IPS-18a (cell line): ENCODE data around the gene PIP5K1B.

Source experiments
- H3K27ac ChIP-seq: one replicate; pipeline ENCODE4 v1.5.1; 2013; ENCODE audit warnings: low read length
- H3K27me3 ChIP-seq: one replicate; pipeline ENCODE4 v1.6.1; 2013; ENCODE audit warnings: mild to moderate bottlenecking, low read length; ENCODE audit not compliant: control insufficient read depth, insufficient read depth
- H3K36me3 ChIP-seq: one replicate; pipeline ENCODE4 v1.6.1; 2013; ENCODE audit warnings: low read depth, low read length; ENCODE audit not compliant: control insufficient read depth
- H3K4me1 ChIP-seq: one replicate; pipeline ENCODE4 v1.6.1; 2013; ENCODE audit warnings: low read depth, low read length; ENCODE audit not compliant: control insufficient read depth
- H3K4me3 ChIP-seq: one replicate; pipeline ENCODE4 v1.5.1; 2013; ENCODE audit warnings: low read length
- H3K9ac ChIP-seq: one replicate; pipeline ENCODE4 v1.6.1; 2013; ENCODE audit warnings: mild to moderate bottlenecking, low read length, moderate library complexity
- H3K9me3 ChIP-seq: one replicate; pipeline ENCODE4 v1.6.1; 2013; ENCODE audit warnings: low read depth, low read length; ENCODE audit not compliant: control insufficient read depth

The PIP5K1B gene

DNA sequence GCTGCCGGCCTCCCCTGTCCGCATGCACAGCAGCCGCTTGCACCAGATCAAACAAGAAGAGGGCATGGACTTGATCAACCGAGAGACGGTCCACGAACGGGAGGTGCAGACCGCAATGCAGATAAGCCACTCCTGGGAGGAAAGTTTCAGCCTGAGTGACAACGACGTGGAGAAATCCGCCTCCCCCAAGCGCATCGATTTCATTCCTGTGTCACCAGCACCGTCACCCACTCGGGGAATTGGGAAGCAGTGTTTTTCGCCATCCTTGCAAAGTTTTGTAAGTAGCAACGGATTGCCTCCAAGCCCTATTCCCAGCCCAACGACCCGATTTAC is 75.3 kb downstream of the PIP5K1B start:
- H3K4me1 ChIP-seq, result peaks cover 13% of the 10 kb centered on the region
- H3K9ac ChIP-seq, result peak overlapping the region; percentile 88
- H3K27ac ChIP-seq, result no peak overlapping the region
- no peaks in the 10 kb centered on the region for H3K27me3 ChIP-seq
- peak overlapping the region; percentile 96 for H3K4me3 ChIP-seq
- no peaks in the 10 kb centered on the region for H3K9me3 ChIP-seq
- no peaks in the 10 kb centered on the region for H3K36me3 ChIP-seq

DNA sequence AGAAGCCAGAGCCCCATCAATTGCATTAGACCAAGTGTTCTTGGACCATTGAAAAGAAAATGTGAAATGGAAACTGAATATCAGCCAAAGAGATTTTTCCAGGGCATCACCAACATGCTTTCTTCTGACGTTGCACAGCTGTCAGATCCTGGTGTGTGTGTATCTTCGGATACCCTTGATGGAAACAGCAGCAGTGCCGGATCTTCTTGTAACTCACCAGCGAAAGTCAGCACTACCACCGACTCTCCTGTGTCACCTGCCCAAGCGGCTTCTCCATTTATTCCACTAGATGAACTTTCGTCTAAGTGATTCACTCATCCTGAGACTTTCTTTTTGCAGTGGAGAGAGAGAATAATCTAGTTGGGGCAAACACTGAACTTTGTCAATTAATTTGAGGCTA is 75.7 kb downstream of the PIP5K1B start:
- peak overlapping the region; percentile 88 for H3K9ac ChIP-seq
- no peaks in the 10 kb centered on the region for H3K9me3 ChIP-seq
- H3K27ac ChIP-seq, result no peak overlapping the region
- H3K27me3 ChIP-seq, result no peaks in the 10 kb centered on the region
- H3K4me3 ChIP-seq, result peak overlapping the region; percentile 96
- no peaks in the 10 kb centered on the region for H3K36me3 ChIP-seq
- H3K4me1 ChIP-seq, result peaks cover 13% of the 10 kb centered on the region

- peaks cover 13% of the 10 kb centered on the region for H3K4me1 ChIP-seq
- H3K9me3 ChIP-seq, result no peaks in the 10 kb centered on the region
- no peaks in the 10 kb centered on the region for H3K36me3 ChIP-seq
- no peak overlapping the region for H3K27ac ChIP-seq
- peak overlapping the region; percentile 19 for H3K4me3 ChIP-seq
- no peaks in the 10 kb centered on the region for H3K27me3 ChIP-seq
- no peak overlapping the region for H3K9ac ChIP-seq
Measured at GRCh38 chr9:68781928-68782327, 76.9 kb downstream of the PIP5K1B start.

GRCh38 chr9:68782546-68782945 is 77.5 kb downstream of the PIP5K1B start:
- Histone ChIP-seq H3K36me3 (no peaks in the 10 kb centered on the region), H3K4me3 (peak overlapping the region; percentile 13), H3K9ac (no peak overlapping the region), H3K27ac (no peak overlapping the region), H3K27me3 (no peaks in the 10 kb centered on the region), H3K9me3 (no peaks in the 10 kb centered on the region), H3K4me1 (peaks cover 13% of the 10 kb centered on the region)

GRCh38 chr9:68785965-68786364 is 80.9 kb downstream of the PIP5K1B start:
- H3K9ac ChIP-seq, result no peak overlapping the region
- no peaks in the 10 kb centered on the region for H3K9me3 ChIP-seq
- peaks cover 8% of the 10 kb centered on the region for H3K4me1 ChIP-seq
- no peaks in the 10 kb centered on the region for H3K27me3 ChIP-seq
- H3K27ac ChIP-seq, result no peak overlapping the region
- no peak overlapping the region for H3K4me3 ChIP-seq
- H3K36me3 ChIP-seq, result no peaks in the 10 kb centered on the region

- no peaks in the 10 kb centered on the region for H3K36me3 ChIP-seq
- no peaks in the 10 kb centered on the region for H3K4me1 ChIP-seq
- no peak overlapping the region for H3K4me3 ChIP-seq
- H3K9me3 ChIP-seq, result no peaks in the 10 kb centered on the region
- H3K27ac ChIP-seq, result no peak overlapping the region
- no peak overlapping the region for H3K9ac ChIP-seq
- no peaks in the 10 kb centered on the region for H3K27me3 ChIP-seq
Measured at GRCh38 chr9:68791169-68791568, 86.1 kb downstream of the PIP5K1B start.

DNA sequence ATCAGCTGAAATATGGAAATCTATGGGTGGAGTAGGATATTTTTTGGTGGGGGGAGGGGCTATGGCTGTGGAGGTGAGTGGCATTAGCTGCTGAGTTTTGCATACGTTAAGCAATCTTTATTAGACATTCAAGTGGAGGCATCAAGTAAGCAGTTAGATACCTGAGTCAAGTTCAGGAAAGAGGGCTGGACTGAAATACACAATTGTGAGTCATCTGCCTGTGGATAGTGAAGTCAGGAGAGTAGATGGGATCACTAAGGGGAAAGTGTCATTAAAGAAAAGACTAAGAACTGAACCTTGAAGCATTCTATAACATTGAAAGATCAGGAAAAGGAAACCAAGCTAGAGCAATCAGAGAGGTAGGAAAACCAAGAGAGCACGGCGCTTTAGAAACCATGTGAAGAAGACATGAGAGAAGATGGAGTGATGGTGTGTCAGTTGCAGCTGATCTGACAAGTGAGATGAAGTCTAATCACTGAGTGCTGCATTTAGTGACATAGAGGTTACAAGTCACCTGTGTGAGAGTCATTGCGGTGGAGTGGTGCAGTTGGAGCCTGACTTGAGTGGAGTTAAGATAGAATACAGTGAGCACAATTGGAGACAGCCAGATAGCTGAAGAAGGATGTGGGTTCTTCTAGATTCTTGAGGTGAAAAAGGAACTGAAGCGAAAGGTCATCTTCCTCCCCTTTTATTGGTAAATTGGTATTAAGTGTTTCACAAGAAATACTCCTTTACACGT is 88.7 kb downstream of the PIP5K1B start:
- Histone ChIP-seq H3K27ac (no peak overlapping the region), H3K9me3 (no peaks in the 10 kb centered on the region), H3K27me3 (no peaks in the 10 kb centered on the region), H3K4me1 (no peaks in the 10 kb centered on the region), H3K4me3 (no peak overlapping the region), H3K36me3 (no peaks in the 10 kb centered on the region), H3K9ac (no peak overlapping the region)

DNA sequence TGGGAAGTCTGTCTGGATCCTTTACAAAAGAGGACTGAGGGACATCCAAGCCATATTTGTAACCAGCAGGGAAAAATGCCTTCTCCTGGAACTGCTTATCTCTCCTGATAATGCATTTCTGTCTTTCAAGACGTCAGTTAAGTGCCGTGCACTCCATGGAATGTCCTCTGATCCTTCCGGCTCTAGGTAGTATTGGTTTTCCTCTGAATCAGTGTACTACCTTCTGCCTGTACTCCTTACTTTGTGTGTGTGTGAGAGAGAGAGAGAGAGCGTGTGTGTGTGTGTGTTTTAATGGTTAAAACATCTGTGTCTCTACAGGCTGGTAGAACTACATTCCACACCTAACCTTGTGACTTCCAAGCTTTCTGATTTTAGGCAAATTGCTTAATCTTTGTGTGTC is 89.9 kb downstream of the PIP5K1B start:
- Histone ChIP-seq H3K4me1 (no peaks in the 10 kb centered on the region), H3K4me3 (no peak overlapping the region), H3K9me3 (no peaks in the 10 kb centered on the region), H3K27ac (no peak overlapping the region), H3K36me3 (no peaks in the 10 kb centered on the region), H3K9ac (no peak overlapping the region), H3K27me3 (no peaks in the 10 kb centered on the region)

DNA sequence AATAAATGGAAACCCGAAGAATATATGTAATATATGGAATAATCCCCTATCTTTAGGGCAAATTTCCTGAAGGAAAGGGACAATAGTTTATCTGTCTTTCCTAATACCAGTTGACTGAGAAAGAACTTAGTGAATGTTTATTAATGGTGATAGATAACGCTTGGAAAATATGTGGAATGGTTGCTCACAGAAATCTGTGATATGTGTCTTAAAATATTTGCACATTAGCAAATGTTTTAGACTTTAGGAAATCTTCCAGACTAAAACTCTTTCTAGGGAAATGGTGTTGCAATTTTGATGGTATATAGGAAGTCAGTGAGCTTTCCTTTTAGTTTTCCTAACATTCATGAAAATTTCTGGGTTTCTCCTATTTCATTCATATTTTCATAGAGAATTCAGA is 90.4 kb downstream of the PIP5K1B start:
- no peaks in the 10 kb centered on the region for H3K36me3 ChIP-seq
- H3K27ac ChIP-seq, result no peak overlapping the region
- H3K27me3 ChIP-seq, result no peaks in the 10 kb centered on the region
- no peak overlapping the region for H3K4me3 ChIP-seq
- H3K9me3 ChIP-seq, result no peaks in the 10 kb centered on the region
- no peak overlapping the region for H3K9ac ChIP-seq
- H3K4me1 ChIP-seq, result no peaks in the 10 kb centered on the region

- Histone ChIP-seq H3K9me3 (no peaks in the 10 kb centered on the region), H3K4me1 (no peaks in the 10 kb centered on the region), H3K27ac (no peak overlapping the region), H3K4me3 (no peak overlapping the region), H3K9ac (no peak overlapping the region), H3K36me3 (no peaks in the 10 kb centered on the region), H3K27me3 (no peaks in the 10 kb centered on the region)
Measured at GRCh38 chr9:68797116-68797515, 92.1 kb downstream of the PIP5K1B start.

- no peak overlapping the region for H3K27ac ChIP-seq
- no peaks in the 10 kb centered on the region for H3K27me3 ChIP-seq
- H3K9me3 ChIP-seq, result no peaks in the 10 kb centered on the region
- no peaks in the 10 kb centered on the region for H3K36me3 ChIP-seq
- H3K9ac ChIP-seq, result no peak overlapping the region
- no peak overlapping the region for H3K4me3 ChIP-seq
- H3K4me1 ChIP-seq, result no peaks in the 10 kb centered on the region
Measured at GRCh38 chr9:68798423-68798822, 93.4 kb downstream of the PIP5K1B start.

DNA sequence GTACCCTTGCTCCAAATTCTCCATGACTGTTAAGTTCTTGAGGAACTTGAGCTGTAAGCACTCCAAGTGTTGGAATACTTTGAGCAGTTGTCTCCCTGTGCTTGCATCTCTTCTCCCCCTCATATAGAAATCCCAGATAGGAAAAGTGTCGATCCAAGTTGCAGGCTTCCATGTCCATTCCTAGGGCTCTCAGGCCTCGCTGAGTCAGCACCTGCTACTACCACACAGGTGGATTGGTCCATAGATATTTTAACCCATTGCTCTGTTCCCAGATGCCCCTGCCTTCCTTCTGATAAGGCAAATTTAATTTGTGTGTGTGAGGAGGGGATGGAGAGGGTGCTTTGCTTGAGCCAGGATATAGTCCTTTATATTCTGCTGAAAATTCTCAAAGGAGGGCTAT is 95.8 kb downstream of the PIP5K1B start:
- H3K9me3 ChIP-seq, result no peaks in the 10 kb centered on the region
- no peak overlapping the region for H3K27ac ChIP-seq
- H3K36me3 ChIP-seq, result no peaks in the 10 kb centered on the region
- H3K4me1 ChIP-seq, result no peaks in the 10 kb centered on the region
- H3K4me3 ChIP-seq, result no peak overlapping the region
- H3K27me3 ChIP-seq, result no peaks in the 10 kb centered on the region
- no peak overlapping the region for H3K9ac ChIP-seq
